Measurements from ENCODE around the gene MED14. TPM values are rescaled to one million over a fixed set of nuclear protein-coding genes. Genes with fewer than 3 reads are reported as not detected.

Gene MED14
- total RNA-seq, 1 experiment from 2014 or later = 39.9 TPM

- no peaks in the 10 kb centered on the region for H3K36me3 ChIP-seq (ENCODE audit: low read depth)
- ChIA-PET POLR2A (ENCODE audit: unreplicated experiment) (no interaction called here), CTCF (no interaction called here)
- H3K9me2 ChIP-seq (ENCODE audit: insufficient read depth) = no peaks in the 10 kb centered on the region
- no peak for TF ChIP-seq CTCF (conservative IDR thresholded peaks at IDR 0.05)
- no peak for TF ChIP-seq EZH2 (IDR thresholded peaks at IDR 0.05; ENCODE audit: low read depth)
- DNase-seq = peak in 1 of 2 experiments; percentile 36
- no peak overlapping the region for H3K4me2 ChIP-seq
- no peak overlapping the region for H3K4me3 ChIP-seq
- no peaks in the 10 kb centered on the region for H3K27me3 ChIP-seq (ENCODE audit: insufficient read depth, low read depth)
- no peaks in the 10 kb centered on the region for H3K9me3 ChIP-seq (ENCODE audit: insufficient read depth, low read depth)
- no TSS peak for BruUV-seq (replicated peaks)
- H3K79me2 ChIP-seq (ENCODE audit: low read depth) = no peaks in the 10 kb centered on the region
- no peaks in the 10 kb centered on the region for H3F3A ChIP-seq (ENCODE audit: insufficient read depth, low read depth)
- no peaks in the 10 kb centered on the region; the same call in 1 of the 2 replicates for H3K4me1 ChIP-seq (replicated peaks; ENCODE audit: insufficient read depth)
- H3K27ac ChIP-seq = no peak overlapping the region
- intact Hi-C loops (cut with micrococcal nuclease; ENCODE audit: unreplicated experiment) = no loop called here
- H4K20me1 ChIP-seq (ENCODE audit: insufficient read depth) = no peaks in the 10 kb centered on the region
- H2AFZ ChIP-seq = no peak overlapping the region
Measured at GRCh38 chrX:40773809-40774208, 38.5 kb upstream of the MED14 start.

- intact Hi-C loops (cut with micrococcal nuclease; ENCODE audit: unreplicated experiment) = no loop called here
- Histone ChIP-seq H3K79me2 (ENCODE audit: low read depth) (no peaks in the 10 kb centered on the region), H3K36me3 (ENCODE audit: low read depth) (no peaks in the 10 kb centered on the region), H3K27ac (no peak overlapping the region), H3K27me3 (ENCODE audit: insufficient read depth, low read depth) (no peaks in the 10 kb centered on the region), H3K9me2 (ENCODE audit: insufficient read depth) (no peaks in the 10 kb centered on the region), H3K4me1 (replicated peaks; ENCODE audit: insufficient read depth) (no peaks in the 10 kb centered on the region; the same call in 1 of the 2 replicates), H3K4me3 (no peak overlapping the region), H4K20me1 (ENCODE audit: insufficient read depth) (no peaks in the 10 kb centered on the region), H3K4me2 (no peak overlapping the region), H3K9me3 (ENCODE audit: insufficient read depth, low read depth) (no peaks in the 10 kb centered on the region), H2AFZ (no peak overlapping the region), H3F3A (ENCODE audit: insufficient read depth, low read depth) (no peaks in the 10 kb centered on the region)
- TF ChIP-seq EZH2 (IDR thresholded peaks at IDR 0.05; ENCODE audit: low read depth) (no peak), CTCF (conservative IDR thresholded peaks at IDR 0.05) (no peak)
- POLR2A ChIA-PET (ENCODE audit: unreplicated experiment) = no interaction called here
- CTCF ChIA-PET = no interaction called here
- no peak for DNase-seq
- no TSS peak for BruUV-seq (replicated peaks)
Measured at GRCh38 chrX:40773188-40773587, 37.8 kb upstream of the MED14 start.

GRCh38 chrX:40772290-40772689 lies 36.9 kb upstream of the MED14 start:
- no peak overlapping the region for H3K4me2 ChIP-seq
- intact Hi-C loops (cut with micrococcal nuclease; ENCODE audit: unreplicated experiment) = no loop called here
- H2AFZ ChIP-seq = no peak overlapping the region
- H3K79me2 ChIP-seq (ENCODE audit: low read depth) = no peaks in the 10 kb centered on the region
- H4K20me1 ChIP-seq (ENCODE audit: insufficient read depth) = no peaks in the 10 kb centered on the region
- H3K9me2 ChIP-seq (ENCODE audit: insufficient read depth) = no peaks in the 10 kb centered on the region
- DNase-seq = peak in 1 of 2 experiments; percentile 54
- CTCF ChIA-PET = interaction anchor here (0.6 kb wide), 1 partner anchor 13 kb away, joined by 4 read pairs; no protein-coding TSS in a partner anchor
- H3K4me3 ChIP-seq = no peak overlapping the region
- TF ChIP-seq CTCF (conservative IDR thresholded peaks at IDR 0.05) = no peak
- TF ChIP-seq EZH2 (IDR thresholded peaks at IDR 0.05; ENCODE audit: low read depth) = no peak
- no peaks in the 10 kb centered on the region for H3K9me3 ChIP-seq (ENCODE audit: insufficient read depth, low read depth)
- no TSS peak for BruUV-seq (replicated peaks)
- H3K36me3 ChIP-seq (ENCODE audit: low read depth) = no peaks in the 10 kb centered on the region
- H3K27me3 ChIP-seq (ENCODE audit: insufficient read depth, low read depth) = no peaks in the 10 kb centered on the region
- no peak overlapping the region for H3K27ac ChIP-seq
- no peaks in the 10 kb centered on the region; the same call in 1 of the 2 replicates for H3K4me1 ChIP-seq (replicated peaks; ENCODE audit: insufficient read depth)
- POLR2A ChIA-PET (ENCODE audit: unreplicated experiment) = interaction anchor here (0.7 kb wide), 1 partner anchor 541 kb away, joined by 21 read pairs; no protein-coding TSS in a partner anchor
- no peaks in the 10 kb centered on the region for H3F3A ChIP-seq (ENCODE audit: insufficient read depth, low read depth)
